ENCODE data around the gene LRRFIP2.

DNA sequence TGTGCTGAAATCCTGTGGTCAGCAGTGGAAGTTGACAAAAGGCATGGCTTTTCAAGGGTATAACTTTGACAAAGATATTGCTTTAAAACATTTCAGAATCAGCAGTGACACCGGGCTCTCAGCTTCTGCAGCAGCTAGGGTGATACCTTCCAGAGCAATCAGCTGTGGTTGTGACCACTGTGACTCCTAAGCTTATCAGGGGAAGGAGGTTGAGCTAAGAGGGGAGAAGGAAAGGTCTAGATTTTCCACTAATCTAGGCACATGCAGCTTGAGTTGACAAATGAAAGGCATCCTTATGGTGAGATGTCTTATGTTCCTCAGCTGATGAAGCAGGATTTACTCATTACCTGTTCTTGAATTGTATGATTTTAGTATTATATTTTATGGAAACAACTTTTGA lies 16.3 kb upstream of the LRRFIP2 start:
- TF ChIP-seq SUZ12 (IDR thresholded peaks at IDR 0.05) (no peak), FOXA1 (IDR thresholded peaks at IDR 0.05) (no peak), SP1 (IDR thresholded peaks at IDR 0.05) (no peak), NFRKB (IDR thresholded peaks at IDR 0.05) (no peak)
- TF ChIP-seq, protein P1, sequence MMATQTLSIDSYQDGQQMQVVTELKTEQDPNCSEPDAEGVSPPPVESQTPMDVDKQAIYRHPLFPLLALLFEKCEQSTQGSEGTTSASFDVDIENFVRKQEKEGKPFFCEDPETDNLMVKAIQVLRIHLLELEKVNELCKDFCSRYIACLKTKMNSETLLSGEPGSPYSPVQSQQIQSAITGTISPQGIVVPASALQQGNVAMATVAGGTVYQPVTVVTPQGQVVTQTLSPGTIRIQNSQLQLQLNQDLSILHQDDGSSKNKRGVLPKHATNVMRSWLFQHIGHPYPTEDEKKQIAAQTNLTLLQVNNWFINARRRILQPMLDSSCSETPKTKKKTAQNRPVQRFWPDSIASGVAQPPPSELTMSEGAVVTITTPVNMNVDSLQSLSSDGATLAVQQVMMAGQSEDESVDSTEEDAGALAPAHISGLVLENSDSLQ (IDR thresholded peaks at IDR 0.05): no peak
